NCI-H446 (cell line): Measurements from ENCODE around the gene CFAP157.

Experiments used
- DNase-seq, 2 experiments: peaks; one replicate each; lab custom pipeline; 2025; lab: John Stamatoyannopoulos, UW

The CFAP157 gene

DNA sequence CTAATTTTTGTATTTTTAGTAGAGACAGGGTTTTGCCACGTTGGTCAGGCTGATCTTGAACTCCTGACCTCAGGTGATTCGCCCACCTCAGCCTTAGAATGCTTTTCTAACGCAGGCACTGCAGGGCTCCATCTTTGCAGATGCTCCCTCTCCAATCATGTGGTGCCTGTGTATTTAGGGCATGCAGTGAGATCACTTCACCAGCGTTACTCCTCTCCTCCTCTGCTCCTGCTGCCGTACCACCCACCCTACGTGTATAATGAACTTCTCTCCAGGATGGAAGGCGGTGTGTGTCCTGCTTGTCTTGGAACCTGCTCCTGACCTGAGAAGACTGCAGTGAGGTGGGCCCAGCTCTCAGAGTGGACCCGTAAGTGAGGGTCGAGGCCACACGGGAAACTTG, 13.6 kb upstream of the CFAP157 start:
- no peak for DNase-seq

DNA sequence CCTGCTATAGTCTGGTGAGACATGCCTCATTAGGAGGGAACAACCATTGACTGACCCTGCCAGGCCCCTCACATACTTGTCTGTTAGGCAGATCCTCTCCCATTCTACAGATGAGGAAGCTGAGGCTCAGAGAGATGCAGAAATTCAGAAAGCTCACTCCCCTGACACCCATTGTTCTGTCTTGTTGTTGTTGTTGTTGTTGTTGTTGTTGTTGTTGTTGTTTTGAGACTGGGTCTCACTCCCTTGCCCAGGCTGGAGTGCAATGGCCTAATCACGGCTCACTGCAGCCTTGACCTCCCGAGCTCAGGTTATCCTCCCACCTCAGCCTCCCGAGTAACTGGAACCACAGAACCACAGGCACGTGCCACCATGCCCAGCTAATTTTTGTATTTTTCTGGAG, 13.1 kb upstream of the CFAP157 start:
- DNase-seq: no peak

DNA sequence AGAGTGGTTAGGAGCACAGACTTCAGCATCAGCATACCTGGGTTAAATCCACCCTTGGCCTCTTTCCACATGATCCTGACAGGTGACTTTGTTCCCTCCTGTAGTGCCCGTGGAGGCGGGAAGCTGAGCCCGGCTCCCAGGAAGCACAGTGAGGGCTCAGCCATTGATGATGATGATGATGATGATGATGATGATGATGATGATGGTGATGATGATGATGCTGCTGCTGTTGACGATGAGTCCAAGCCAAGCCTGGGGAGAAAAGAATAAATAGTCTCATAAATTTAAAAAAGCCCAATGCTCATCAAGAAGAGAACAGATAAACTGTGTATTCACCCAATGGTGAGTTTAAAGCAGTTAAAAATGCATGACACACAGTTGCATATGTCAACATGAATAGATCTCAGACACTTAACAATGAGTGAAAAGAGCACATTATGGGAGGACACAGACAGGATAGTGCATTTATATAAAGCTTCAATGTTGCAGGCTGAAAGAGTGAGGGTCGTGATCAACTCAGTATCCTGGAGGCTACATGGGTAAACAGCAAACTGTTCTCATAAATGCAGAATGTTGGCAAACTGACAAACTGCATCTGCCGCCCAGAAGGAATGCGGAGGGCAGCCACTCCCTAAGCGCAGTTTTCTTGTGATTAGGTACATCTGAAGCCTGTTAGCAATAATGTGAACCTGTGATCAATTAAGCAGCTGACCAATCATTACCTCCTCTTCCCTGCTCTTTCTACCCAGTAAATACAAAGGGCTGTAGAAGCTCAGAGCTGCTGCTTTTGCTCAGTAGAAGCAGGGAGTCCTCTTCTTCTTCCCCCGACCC, 11.7 kb upstream of the CFAP157 start:
- DNase-seq: no peak

DNA sequence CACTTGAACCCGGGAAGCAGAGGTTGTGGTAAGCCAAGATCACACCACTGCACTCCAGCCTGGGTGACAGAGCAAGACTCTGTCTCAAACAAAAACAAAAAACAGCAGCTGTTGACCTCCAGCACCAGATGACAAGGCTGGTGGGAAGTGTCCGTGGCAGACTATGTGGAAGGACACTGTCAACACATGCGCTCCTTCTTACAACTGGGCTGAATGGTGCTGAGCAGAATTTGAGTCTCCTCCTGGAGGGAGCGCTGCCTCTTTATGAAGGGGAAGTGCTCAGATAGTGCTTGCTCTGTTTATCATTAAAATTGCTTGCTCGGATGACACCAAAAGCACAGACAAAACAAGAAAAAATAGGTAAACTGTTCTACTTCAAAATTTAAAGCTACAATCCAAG, 9.2 kb upstream of the CFAP157 start:
- no peak for DNase-seq

DNA sequence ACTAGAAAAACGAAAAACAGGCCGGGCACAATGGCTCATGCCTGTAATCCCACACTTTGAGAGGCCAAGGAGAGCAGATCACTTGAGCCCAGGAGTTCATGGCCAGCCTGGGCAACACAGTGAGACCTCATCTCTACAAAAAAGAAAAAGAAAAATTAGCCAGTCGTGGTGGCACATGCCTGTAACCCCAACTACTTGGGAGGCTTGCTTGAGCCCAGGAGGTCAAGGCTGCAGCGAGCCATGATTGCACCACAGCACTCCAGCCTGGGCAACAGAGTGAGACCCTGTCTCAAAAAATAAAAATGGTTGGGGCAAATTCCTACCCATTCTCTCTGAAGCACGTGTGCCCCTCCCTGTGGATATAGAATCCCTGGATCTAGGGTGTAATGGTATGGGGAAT, 8.4 kb upstream of the CFAP157 start:
- DNase-seq: no peak

DNA sequence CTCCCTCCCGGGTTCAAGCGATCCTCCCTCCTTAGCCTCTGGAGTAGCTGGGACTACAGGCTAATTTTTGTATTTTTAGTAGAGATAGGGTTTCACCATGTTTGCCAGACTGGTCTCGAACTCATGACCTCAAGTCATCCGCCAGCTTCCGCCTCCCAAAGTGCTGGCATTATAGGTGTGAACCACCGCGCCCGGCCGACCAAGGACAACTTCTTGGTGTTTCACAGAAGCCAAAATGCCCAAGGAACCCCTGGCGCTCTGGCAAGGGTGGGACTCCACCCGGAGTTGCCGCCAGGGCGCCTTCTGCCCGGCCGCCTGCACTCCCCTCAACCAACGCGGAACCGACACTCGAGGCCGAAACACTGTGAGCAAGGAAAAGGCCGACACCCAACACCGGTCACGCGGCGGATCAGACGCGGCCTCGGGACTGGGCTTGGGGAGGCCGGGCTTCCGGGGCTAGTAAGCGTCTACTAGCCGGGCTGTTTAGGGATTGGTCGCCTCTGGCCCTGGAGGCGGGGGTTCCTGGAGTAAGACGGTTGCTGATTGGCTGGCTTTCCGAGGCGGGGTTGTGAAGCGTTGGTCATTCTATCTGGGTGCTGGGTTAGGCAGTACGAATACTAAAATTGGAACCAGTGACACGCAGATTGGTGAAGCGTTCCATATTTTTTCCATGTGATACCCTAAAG, 7.7 kb upstream of the CFAP157 start:
- no peak for DNase-seq

DNA sequence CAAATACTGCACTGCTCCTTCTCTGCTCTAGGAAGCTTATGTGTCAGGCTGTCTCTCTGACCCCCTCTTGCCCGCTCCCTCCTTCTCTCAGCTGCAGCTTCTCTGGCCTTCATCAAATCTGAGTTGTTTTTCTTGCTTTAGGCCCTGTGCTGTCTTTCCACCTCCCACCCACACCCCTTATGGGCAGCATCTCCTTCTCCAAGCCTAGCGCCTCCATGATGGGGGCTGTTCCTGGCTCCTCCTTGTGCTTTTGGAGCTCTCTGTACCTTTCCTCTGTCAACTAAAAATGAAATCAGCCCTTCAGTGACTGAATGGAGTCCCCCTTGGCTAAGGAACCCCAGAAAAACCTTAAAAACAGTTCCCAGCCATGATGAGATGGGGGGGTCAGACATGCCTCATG, 6.6 kb upstream of the CFAP157 start:
- no peak for DNase-seq

DNA sequence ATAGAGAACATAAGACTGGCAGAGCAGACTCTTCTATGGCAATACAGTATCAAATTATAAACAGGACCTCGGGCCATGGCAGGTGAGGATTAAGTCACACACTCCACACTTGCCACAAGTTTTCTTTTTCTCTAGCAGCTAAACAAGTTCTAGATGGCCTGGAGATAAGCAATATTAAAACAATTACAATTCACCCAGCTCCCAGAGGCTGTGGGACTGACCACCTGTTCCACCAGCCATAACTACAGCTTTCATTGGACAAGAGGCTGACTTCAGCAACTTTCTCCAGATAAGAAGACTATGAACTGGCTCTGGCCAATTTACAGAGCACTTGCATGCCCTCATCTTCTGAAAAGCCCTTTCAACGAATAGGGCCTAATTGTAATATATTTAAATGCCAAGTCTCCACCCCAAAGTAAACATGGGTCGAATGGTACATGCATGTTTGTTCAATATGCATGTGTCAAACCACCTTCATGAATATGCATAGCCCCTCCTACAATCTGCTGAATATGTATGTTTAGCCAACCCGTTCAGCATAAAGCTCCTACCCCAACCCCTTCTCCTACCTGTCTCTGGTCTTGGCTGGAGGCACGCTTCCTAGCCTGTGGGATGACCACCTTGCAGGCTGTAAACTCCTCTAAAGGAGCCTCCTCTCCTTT, 6.1 kb upstream of the CFAP157 start:
- no peak for DNase-seq

DNA sequence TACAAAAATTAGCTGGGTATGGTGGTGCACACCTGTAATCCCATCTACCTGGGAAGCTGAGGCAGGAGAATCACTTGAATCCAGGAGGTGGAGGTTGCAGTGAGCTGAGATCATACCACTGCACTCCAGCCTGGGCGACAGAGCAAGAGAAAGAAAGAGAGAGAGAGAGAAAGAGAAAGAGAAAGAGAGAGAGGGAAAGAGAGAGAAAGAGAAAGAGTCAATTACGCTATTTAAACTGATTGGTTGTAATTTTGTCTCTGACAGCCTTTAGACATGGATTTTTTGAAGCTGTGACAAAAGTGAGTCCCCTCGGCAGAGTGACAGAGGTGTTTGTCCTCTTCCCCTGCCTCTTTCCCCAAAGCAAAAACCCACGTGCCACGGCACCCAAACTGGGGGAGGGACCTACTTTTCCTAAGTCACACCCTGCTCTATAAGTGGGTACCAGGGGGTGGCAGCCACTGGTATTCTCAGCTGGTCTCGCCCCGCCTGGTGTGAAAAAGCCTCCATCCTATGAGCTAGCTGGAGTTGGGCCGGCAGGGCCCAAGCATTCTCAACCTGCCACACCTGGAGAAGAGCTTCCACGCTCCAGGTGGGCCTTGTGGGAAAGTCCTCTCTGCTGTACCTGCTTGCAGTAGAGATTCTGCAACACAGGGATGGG, 3.4 kb upstream of the CFAP157 start:
- DNase-seq: no peak

DNA sequence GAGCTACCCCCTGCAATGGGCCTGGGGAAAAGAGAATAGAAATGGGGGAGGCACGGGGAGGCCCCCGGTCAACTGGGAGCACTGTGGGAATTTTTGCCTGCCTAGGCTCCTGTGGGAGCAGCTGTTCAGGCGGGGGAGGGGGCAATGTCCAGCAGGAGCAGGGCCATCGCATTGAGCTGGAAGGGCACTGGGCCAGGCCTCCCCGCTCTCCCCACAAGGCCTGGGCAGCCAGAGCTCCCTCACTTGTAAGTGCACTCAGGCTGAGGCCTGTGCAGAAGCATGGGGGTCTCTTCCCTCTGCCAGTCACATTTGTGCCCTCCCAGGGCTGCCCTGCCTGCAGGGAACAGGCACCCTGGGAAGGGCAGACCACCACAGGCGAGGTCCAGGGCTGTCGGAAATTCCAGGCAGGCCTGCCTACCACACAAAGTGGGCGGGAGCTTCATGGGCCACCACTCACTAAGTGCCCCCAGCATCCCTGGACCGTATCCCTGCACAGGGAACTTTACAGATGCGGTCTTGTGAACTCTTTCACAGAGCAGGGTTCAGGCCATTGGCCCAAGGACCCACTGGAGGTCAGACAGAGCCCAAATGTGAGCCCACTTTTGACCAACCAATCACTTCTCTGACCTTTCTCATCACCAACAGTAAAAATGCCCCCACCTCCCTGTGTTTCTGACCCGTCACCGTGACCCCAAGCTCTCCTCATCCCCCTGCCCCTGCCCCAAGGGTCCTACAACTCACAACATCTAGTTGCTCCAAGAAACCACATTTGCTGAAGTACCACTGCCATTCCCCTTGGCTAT, 1.0 kb upstream of the CFAP157 start:
- DNase-seq: no peak

DNA sequence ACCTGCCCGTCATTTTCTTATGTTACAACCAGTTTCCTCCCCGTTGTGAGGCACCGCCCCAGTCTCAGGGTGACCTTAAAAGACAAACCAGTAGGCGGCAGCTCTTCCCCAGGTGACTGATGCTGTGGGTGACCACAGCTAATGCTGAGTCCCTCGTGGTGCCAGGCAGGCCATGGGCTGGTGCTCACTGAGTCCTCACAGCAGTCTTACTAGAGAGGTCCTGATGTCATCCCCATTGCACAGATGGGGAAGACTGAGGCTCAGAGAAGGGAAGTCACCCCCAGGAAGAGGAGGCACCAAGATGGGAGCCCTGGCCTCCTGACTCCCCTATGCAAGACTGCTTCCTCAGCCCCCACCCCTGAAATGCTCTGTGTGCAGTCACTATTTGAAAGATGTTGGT, 978 bp downstream of the CFAP157 start:
- no peak for DNase-seq

DNA sequence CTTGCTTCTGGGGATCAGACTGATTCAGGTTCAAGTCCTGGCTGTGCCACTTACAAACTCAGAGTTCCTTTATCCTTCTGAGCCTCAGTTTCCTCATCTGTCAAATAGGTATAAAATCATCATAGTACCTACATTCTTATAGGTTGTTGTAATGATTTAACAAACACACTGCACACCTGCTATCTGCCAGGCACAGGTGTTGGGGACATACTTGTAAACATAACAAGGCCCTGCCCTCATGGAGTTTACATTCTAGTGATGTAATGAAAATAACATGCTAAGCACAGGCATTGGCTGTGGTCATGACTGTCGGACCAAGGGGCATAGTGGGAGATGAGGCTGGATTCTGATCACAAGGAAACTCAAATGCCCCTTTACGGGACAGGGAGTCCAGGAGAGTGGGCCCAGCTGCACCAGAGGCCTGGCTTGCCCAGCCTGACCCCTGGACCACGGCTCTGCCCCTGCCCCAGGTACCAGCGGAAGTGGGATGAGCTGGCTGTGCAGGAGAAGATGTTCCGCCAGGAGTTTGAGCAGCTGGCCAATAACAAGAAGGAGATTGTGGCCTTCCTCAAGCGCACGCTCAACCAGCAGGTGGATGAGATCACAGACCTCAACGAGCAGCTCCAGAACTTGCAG, 2.3 kb downstream of the CFAP157 start:
- DNase-seq: no peak

DNA sequence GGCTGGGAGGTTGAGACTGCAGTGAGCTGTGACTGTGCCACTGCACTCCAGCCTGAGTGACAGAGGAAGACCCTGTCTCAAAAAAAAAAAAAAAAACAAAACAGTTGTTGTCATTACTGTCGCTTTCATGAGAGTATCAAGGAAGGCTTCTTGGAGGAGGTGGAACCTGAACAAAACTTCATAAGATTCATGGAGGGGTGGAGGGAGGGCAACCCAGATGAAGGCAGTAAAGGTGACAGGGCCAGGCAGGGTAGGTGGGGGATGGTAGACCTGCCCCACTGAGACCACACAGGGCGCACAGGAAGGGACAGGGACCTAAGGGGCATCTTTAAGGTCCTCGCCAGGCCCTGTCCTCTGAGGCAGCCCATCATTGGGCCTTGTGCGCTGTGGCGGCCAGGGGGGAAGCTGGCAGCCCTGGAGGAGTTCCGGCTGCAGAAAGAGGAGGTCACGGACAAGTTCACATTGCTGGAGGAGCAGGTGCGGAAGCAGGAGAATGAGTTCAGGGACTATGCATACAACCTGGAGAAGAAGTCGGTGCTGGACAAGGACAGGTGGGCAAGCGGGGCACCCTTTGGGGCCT, 3.5 kb downstream of the CFAP157 start:
- no peak for DNase-seq

DNA sequence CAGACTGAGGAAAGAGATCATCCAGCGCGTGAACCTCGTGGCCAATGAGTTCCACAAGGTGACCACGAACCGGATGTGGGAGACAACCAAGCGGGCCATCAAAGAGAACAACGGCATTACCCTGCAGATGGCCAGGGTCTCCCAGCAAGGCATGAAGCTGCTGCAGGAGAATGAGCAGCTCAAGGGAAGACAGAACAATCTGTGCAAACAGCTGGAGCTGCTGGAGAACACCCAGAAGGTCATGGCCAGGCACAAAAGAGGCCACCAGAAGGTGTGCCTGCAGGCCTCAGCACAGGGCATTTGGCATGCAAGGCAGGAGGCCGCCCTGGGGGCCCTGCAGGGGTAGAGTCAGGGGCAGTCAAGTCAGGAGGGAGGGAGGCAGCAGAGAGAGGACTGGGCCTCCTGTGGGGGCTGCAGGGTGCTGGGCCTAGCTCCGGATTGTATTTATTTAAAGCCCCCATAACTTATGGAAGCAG, 4.5 kb downstream of the CFAP157 start:
- no peak for DNase-seq

DNA sequence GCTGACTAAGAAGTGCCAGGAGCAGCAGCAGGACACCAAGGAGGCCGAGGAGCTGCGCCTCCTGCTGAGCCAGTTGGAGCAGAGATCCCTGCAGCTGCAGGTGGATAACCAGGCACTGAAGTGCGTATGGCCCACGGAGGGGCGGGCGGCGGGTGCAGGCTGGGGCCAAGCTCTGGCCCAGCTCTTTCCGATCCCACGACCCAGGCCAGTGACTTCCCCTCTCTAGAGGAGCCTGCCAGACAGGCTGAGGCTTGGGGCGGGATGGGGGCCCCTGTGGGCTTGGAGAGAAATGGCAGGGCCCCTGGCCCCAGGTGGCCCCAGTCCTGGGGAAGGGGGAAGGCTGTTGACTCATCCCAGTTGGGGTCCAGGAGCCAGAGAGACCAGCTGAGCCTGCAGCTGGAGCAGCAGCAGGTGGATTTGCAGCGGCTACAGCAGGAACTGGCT, 5.1 kb downstream of the CFAP157 start:
- no peak for DNase-seq

DNA sequence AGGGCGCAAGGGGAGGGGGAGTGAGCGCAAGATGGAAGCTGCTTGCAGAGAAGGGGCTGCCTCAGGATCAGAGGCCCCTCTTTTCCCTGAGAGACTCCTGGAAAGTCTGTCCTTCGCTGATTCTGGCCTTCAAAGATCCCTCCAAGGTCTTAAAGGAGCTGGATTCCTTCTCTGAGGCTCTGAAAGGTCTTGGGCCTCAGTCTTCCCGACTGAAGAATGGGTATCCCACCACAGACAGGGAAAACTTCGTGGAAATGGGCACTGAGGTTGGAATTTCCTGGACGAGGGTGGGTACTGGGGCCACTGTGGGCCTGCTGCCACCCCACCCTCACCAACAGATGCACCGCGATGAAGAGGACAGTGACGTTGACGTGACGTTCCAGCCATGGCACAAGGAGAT, 5.6 kb downstream of the CFAP157 start:
- no peak for DNase-seq

DNA sequence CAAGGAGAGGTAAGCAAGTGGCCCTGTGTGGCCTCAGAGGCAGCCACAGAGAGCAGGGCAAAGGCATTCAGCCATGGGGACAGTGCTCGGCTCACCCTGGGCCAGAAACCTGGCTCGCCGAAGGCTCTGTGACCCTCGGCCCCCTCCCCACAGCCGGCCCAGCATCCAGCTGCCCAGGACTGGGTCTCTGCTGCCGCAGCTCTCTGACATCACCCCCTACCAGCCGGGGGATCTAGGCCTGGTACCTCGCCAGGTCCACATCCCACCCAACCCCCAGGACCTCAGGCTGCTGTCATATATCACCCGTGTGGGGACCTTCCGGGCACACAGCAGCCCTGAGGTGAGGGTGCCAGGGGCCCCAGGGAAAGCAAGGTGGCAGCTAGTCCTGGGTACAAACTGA, 6.1 kb downstream of the CFAP157 start:
- no peak for DNase-seq

DNA sequence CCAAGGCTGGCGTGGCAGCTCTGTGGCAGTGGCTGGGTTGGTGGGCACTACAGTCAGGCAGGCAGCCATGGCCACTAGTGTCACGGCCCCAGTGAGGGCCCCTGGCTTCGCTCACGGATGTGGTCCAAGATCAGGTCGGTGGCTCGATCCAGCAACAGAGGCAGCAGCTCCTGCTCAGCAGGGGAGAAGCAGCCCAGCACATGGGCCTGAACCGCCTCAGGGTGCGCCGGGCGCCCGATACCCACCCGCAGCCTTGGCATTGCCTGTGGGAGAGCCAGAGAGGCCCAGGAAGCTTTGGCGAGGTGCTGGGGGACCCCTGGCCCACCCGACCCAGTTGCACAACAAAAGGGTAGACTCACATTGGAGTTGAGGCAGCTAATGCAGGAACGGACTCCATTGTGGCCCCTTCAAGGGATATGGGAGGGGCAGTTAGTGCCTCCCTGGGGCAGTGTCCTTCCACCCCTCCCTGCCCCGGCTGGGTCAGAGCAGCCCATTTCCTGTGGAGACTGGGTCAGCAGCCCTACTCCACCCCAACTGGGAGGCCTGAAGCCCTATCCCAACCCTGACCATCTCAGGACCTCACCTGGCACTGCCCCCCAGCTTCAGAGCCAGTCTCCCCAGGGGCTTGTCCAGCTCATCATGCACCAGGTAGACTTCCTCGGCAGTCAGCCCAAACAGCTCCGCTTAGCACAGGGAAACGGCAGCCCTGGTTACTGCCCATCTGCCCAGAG, 7.4 kb downstream of the CFAP157 start:
- DNase-seq: no peak

DNA sequence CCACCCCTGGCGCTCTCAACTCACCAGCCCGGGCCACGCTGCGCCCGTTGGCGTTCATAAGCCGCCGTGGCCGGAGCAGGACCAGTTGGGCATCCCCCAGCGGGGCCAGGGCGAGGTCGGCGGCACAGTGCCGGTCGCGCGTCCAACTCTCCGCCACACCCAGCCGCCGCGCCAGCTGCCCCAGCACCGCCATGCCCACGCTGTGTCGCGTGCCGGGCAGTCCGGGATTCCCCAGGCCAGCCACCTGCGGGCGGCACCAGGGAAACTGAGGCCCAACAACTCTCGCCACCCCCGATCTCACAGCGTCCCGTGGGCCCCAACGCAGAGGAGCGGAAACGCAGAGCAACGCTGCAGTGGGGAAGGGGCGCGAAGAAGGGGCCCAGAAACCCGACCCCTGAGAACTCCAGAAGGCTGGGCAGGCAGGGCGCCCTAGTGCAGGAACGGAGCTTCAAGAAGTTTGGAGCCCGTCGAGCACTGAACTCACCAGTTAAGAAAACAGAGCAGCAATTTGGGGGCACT, 8.2 kb downstream of the CFAP157 start:
- no peak for DNase-seq
